Renal cortical epithelial cell (primary cell): Measurements from ENCODE around the gene CHST7. TPM values are rescaled to one million over a fixed set of nuclear protein-coding genes. Genes with fewer than 3 reads are reported as not detected.

ENCODE experiments used
- DNase-seq: peaks from one replicate; pipeline ENCODE4 v3.0.0-alpha.2; 2011; ENCODE audit warnings: low read depth
- total RNA-seq: library from RNA; depleted of rRNA; stranded (reverse); fragments of >200 nt; gene quantifications from 2 replicates; pipeline ENCODE4 v1.2.3, GENCODE V29; 2014

The CHST7 gene
- total RNA-seq, 1 donor from 2014 or later, result 5.7 TPM

DNA sequence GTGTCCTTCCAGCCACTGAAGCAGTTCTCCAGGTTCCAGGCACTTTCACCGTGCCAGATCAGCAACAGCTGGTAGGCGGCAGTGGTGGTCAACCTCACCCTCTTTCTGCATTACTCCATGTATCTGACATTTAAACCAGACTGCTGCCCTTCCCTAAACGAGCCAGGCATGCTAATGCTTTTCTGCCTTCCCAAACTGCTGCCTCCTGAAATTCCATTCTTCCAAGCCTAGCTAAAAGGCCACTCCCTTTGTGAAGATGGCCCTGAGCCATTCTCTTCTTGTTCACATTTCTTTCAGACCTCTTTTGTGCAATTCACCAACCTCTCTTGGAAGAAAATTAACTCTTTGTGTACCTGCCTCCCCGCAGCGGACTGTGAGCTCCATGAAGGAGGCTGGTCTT, 73.7 kb downstream of the CHST7 start:
- DNase-seq, result no peak

Other genes starting within 250 kb of the CHST7 start
- 2.8 and 5.4 TPM in 2 replicates for gene ZNF674, start 28.3 kb upstream of the CHST7 start, total RNA-seq
- gene SLC9A7, start 185.4 kb downstream of the CHST7 start, total RNA-seq, result 18.1 and 43.9 TPM in 2 replicates